Hepatocyte (in vitro differentiated cells): Measurements from ENCODE around the gene ATP13A2. TPM values are rescaled to one million over a fixed set of nuclear protein-coding genes. Genes with fewer than 3 reads are reported as not detected.
A peak's percentile ranks its signal among the peaks of the same experiment; 100 is the strongest.

ENCODE experiments used
- DNase-seq: peaks from one replicate; pipeline ENCODE4 v3.0.0-alpha.2; 2016; ENCODE audit warnings: low spot score
- H2AFZ ChIP-seq: fragments of 200-600 bp; sonication (generic); 2 replicates; pipeline ENCODE4 v1.6.0; 2016; ENCODE audit warnings: antibody characterized with exemption, mild to moderate bottlenecking
- H3K27ac ChIP-seq: fragments of 200-600 bp; sonication (generic); 2 replicates; pipeline ENCODE4 v1.5.1; 2016; ENCODE audit warnings: mild to moderate bottlenecking
- H3K27me3 ChIP-seq: fragments of 200-600 bp; sonication (generic); 2 replicates; pipeline ENCODE4 v1.6.1; 2016
- H3K36me3 ChIP-seq: fragments of 200-600 bp; sonication (generic); replicated peaks from 2 replicates; pipeline ENCODE4 v1.5.1; 2016; ENCODE audit warnings: low read depth; ENCODE audit not compliant: insufficient read depth
- H3K4me1 ChIP-seq: fragments of 200-600 bp; sonication (generic); 2 replicates; pipeline ENCODE4 v1.5.1; 2016; ENCODE audit warnings: mild to moderate bottlenecking, moderate library complexity; ENCODE audit not compliant: insufficient read depth
- H3K4me2 ChIP-seq: fragments of 200-600 bp; sonication (generic); 2 replicates; pipeline ENCODE4 v1.6.0; 2016
- H3K4me3 ChIP-seq: fragments of 200-600 bp; sonication (generic); 2 replicates; pipeline ENCODE4 v1.5.1; 2016; ENCODE audit warnings: mild to moderate bottlenecking
- H3K79me2 ChIP-seq: fragments of 200-600 bp; sonication (generic); 2 replicates; pipeline ENCODE4 v1.6.0; 2017; ENCODE audit warnings: mild to moderate bottlenecking
- H3K9me2 ChIP-seq: fragments of 200-600 bp; sonication (generic); replicated peaks from 2 replicates; pipeline ENCODE4 v1.6.0; 2017; ENCODE audit warnings: mild to moderate bottlenecking; ENCODE audit not compliant: insufficient read depth
- H3K9me3 ChIP-seq: fragments of 200-600 bp; sonication (generic); 2 replicates; pipeline ENCODE4 v1.5.1; 2016; ENCODE audit warnings: low read depth, mild to moderate bottlenecking
- H4K20me1 ChIP-seq: fragments of 200-600 bp; sonication (generic); 2 replicates; pipeline ENCODE4 v1.6.0; 2016; ENCODE audit warnings: mild to moderate bottlenecking; ENCODE audit not compliant: insufficient read depth, poor library complexity, severe bottlenecking
- CTCF ChIP-seq: fragments of 200-600 bp; sonication (generic); IDR thresholded peaks from 2 replicates; pipeline ENCODE4 v1.5.1; 2016; ENCODE audit warnings: antibody characterized with exemption, mild to moderate bottlenecking; ENCODE audit not compliant: poor library complexity
- EZH2 ChIP-seq: fragments of 200-600 bp; sonication (generic); IDR thresholded peaks from 2 replicates; pipeline ENCODE4 v1.6.1; 2016; ENCODE audit warnings: antibody characterized with exemption, mild to moderate bottlenecking, borderline replicate concordance
- EZH2phosphoT487 ChIP-seq: fragments of 200-600 bp; sonication (generic); IDR thresholded peaks from one replicate; pipeline ENCODE4 v1.6.1; 2018; ENCODE audit warnings: antibody characterized with exemption, mild to moderate bottlenecking, low read depth, moderate library complexity; ENCODE audit not compliant: unreplicated experiment, severe bottlenecking
- WGBS: methylation state at CpG from one replicate; pipeline ENCODE4 v1.1.6; 2016; ENCODE audit warnings: low lambda C conversion rate; ENCODE audit errors: missing lambda C conversion rate; 5-methylcytosine and 5-hydroxymethylcytosine counted together
- polyA plus RNA-seq: library from polyadenylated mRNA; unstranded; fragments of >200 nt; fragmentation: Nextera tagmentation; extraction: Ambion mirVana; gene quantifications from 2 replicates; pipeline ENCODE4 v1.2.1, GENCODE V29; 2016
- total RNA-seq: library from RNA; depleted of rRNA; stranded (reverse); fragments of >200 nt; gene quantifications from 2 replicates; pipeline ENCODE4 v1.2.3, GENCODE V29; 2014

ATP13A2 gene
- total and polyA plus RNA-seq, 2 experiments from 2014 or later: 30.0 to 52.3 TPM

- no peak for DNase-seq
- no peak overlapping the region for H3K4me3 ChIP-seq
- TF ChIP-seq EZH2 (no peak), CTCF (no peak), EZH2phosphoT487 (no peak)
- no peaks in the 10 kb centered on the region for H3K27me3 ChIP-seq
- no peak overlapping the region for H2AFZ ChIP-seq
- peaks cover 31% of the 10 kb centered on the region for H3K4me1 ChIP-seq
- no peaks in the 10 kb centered on the region for H3K9me2 ChIP-seq
- peak overlapping the region; percentile 97 for H3K4me2 ChIP-seq
- H4K20me1 ChIP-seq: peaks cover 35% of the 10 kb centered on the region
- H3K27ac ChIP-seq: no peak overlapping the region
- H3K9me3 ChIP-seq: no peaks in the 10 kb centered on the region
- H3K79me2 ChIP-seq: peaks cover 51% of the 10 kb centered on the region
- WGBS: 93% methylated on average over 5 of the region's 5 CpGs
- no peaks in the 10 kb centered on the region for H3K36me3 ChIP-seq
These were observed 34.4 kb downstream of the ATP13A2 start for GRCh38 chr1:16977377-16977776.

- Histone ChIP-seq H3K9me2 (no peaks in the 10 kb centered on the region), H3K36me3 (no peaks in the 10 kb centered on the region), H3K9me3 (no peaks in the 10 kb centered on the region), H3K79me2 (peaks cover 51% of the 10 kb centered on the region), H2AFZ (no peak overlapping the region), H4K20me1 (peaks cover 35% of the 10 kb centered on the region), H3K4me3 (no peak overlapping the region), H3K27me3 (no peaks in the 10 kb centered on the region), H3K4me2 (no peak overlapping the region), H3K27ac (no peak overlapping the region), H3K4me1 (peaks cover 31% of the 10 kb centered on the region)
- 82% methylated on average over 16 of the region's 16 CpGs for WGBS
- TF ChIP-seq CTCF: no peak
- TF ChIP-seq EZH2: no peak
- TF ChIP-seq EZH2phosphoT487: no peak
- DNase-seq: no peak
These were observed 34.8 kb downstream of the ATP13A2 start for GRCh38 chr1:16976966-16977365.

- Histone ChIP-seq H3K9me3 (no peaks in the 10 kb centered on the region), H3K36me3 (no peaks in the 10 kb centered on the region), H3K4me3 (no peak overlapping the region), H4K20me1 (peaks cover 35% of the 10 kb centered on the region), H2AFZ (no peak overlapping the region), H3K79me2 (peaks cover 50% of the 10 kb centered on the region), H3K4me2 (no peak overlapping the region), H3K27ac (no peak overlapping the region), H3K27me3 (no peaks in the 10 kb centered on the region), H3K4me1 (peaks cover 29% of the 10 kb centered on the region), H3K9me2 (no peaks in the 10 kb centered on the region)
- WGBS: 88% methylated on average over 14 of the region's 14 CpGs
- TF ChIP-seq EZH2 (no peak), EZH2phosphoT487 (no peak), CTCF (no peak)
- DNase-seq: no peak
These were observed 35.9 kb downstream of the ATP13A2 start for GRCh38 chr1:16975838-16976237.

GRCh38 chr1:16975211-16975610 is 36.5 kb downstream of the ATP13A2 start:
- Histone ChIP-seq H3K79me2 (peaks cover 44% of the 10 kb centered on the region), H3K4me1 (peaks cover 26% of the 10 kb centered on the region), H3K4me3 (no peak overlapping the region), H4K20me1 (peaks cover 35% of the 10 kb centered on the region), H3K36me3 (no peaks in the 10 kb centered on the region), H3K9me2 (no peaks in the 10 kb centered on the region), H3K9me3 (no peaks in the 10 kb centered on the region), H3K27ac (no peak overlapping the region), H3K27me3 (no peaks in the 10 kb centered on the region), H2AFZ (no peak overlapping the region), H3K4me2 (no peak overlapping the region)
- no peak for DNase-seq
- TF ChIP-seq EZH2 (no peak), CTCF (no peak), EZH2phosphoT487 (no peak)
- 95% methylated on average over 10 of the region's 14 CpGs for whole genome bisulfite sequencing
